Measurements from ENCODE around the gene CTRB2. TPM values are rescaled to one million over a fixed set of nuclear protein-coding genes. Genes with fewer than 3 reads are reported as not detected.
"Not testable (repeated sequence)": the region's sequence is repeated elsewhere in the genome, so short reads cannot be mapped to it uniquely, and the experiment has no call there.

The CTRB2 gene
- total RNA-seq, 1 donor from 2014 or later: not detected

DNA sequence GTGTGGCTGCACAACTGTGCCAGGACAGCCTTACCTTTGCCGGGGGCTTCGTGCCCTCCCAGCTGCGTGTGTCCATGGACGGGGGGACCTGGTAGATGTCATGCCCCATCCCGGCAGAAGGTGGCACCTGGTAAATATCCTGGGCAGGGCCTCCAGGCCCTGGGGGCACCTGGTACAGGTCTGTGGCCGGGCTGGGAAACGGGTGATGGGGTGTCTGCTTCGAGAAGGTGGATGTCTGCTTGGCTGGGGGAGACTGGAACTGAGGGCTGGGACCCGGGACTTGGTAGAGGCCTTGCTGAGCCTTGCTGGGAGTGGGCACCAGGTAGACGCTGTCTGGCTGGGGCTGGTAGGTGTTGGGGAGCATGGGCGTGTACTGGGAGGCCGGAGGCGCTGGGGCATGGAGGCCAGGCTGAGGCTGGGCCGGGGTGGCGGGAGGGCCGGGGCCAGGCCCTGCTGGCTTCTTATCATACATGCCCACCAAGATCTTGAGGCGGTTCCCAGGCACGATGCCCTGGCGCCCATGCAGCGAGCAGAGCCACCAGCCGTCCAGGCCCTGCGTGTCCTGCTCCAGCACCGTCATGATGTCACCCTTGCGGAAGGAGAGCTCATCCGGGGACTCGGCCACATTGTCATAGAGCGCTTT, 35.6 kb upstream of the CTRB2 start:
- not testable (repeated sequence) for DNase-seq

DNA sequence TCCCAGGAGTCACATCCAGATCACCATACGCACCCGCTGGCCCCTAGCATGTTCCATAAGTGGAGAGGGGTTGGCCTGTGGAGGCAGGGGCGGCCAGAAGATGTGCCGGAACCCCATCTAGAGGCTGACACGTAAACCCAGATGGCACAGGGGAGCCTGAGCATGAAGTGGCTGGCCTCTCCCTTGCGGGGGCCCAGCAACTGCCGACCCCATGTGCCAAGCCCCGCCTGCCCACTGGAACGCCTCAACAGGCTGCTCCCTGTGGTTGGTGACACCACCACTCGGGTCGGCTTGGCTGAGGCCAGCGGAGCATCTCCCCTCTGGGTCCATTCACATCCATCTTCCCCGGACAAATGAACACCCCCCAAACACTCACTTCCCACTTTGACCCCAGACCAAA, 35.0 kb upstream of the CTRB2 start:
- no peak for DNase-seq

DNA sequence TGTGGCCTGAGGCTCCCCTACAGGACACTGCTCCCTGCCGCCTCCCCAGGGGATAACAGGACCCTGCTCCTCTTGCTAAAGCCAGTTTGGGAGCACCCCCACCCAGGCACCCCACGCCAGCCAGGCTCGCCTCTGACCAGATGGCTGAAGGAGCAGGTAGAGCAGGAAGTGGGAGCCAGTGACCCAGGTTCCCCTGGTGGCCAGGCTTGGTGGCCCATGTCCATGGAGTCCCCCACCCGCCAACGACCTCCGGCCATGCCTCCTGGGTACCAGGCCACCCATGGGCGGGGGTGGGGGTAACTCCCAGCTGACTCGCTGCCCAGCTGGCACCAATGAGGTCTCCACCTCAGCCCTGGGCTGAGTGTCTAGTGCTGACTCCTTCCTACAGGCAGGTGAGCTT, 34.5 kb upstream of the CTRB2 start:
- no peak for DNase-seq

DNA sequence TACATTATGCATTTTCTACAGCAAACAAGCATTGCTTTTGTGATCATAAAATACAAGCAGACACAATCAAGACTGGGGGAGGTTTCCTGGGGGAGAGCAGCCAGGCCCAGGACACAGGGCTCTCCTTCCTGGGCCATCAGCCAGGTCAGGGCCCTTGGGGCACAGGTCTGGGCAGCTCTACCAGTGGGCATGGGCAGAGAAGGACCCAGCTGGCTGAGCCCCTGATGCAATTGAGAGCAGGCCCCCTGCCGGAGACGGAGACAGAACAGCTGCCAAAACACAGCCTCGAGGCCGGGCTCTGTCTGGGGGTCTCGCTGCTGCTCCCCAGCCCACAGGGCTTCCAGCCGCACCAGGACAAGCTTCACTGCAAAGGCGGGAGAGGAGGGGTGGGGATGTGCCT, 33.7 kb upstream of the CTRB2 start:
- not testable (repeated sequence) for DNase-seq

DNA sequence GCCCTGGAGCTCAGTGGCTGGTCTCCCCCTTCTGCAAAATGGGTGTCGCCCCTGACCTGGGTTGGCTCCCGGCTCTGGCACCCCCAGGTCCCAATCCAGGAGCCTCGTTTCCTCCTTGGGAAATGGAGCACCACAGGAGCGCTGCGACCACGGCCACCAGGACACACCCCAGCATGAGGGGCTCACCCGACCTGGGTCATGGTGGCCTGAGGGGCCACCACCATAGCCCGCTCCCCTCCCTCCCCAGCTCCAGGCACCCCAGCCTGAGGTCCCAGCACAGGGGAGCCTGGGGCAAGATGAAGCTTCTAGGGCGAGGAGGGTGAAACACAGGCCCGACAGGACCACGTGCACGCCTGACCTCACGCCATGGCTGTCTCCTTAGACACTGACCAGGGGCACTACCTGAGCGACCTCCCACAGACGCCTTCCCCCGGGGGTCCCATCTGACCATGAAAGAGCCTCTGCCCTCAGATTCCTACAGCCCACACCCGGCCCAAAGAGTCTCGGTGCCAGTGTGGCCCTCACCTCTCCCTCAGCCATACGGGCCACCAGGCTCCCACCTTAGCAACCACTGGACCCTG, 32.7 kb upstream of the CTRB2 start:
- DNase-seq: no peak

DNA sequence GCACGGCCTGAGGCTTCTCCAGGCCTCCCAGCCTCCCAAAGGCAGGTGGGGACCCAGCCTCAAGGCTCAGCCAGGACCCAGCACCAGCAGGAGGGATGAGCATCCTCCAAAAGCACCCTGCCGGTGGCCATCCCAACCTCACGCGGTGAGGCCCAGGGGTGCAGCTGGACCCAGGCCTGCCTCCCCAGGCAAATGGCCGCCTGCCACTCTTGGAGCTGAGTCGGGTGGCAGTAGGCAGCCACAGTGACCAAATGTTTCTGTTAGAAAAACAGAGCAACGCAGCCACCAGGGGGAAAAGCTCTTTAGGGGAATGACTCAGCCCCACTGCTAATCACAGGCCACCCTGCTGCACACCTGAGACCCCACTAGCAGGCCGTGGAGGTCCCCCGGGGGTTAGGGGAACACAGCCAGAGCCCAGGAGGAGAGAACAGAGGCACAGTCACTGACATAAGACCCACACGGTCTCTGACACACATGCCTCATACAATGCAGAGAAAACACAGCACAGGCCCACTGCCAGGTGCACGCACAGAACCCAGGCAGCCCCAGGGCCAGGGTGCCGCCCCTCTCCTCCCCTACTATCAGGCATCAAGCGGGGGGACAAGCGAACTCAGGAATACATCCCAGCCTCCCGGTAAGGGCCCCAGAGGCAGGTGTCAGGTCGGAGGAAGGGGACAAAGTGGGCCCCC, 32.0 kb upstream of the CTRB2 start:
- peak; percentile 83 for DNase-seq

DNA sequence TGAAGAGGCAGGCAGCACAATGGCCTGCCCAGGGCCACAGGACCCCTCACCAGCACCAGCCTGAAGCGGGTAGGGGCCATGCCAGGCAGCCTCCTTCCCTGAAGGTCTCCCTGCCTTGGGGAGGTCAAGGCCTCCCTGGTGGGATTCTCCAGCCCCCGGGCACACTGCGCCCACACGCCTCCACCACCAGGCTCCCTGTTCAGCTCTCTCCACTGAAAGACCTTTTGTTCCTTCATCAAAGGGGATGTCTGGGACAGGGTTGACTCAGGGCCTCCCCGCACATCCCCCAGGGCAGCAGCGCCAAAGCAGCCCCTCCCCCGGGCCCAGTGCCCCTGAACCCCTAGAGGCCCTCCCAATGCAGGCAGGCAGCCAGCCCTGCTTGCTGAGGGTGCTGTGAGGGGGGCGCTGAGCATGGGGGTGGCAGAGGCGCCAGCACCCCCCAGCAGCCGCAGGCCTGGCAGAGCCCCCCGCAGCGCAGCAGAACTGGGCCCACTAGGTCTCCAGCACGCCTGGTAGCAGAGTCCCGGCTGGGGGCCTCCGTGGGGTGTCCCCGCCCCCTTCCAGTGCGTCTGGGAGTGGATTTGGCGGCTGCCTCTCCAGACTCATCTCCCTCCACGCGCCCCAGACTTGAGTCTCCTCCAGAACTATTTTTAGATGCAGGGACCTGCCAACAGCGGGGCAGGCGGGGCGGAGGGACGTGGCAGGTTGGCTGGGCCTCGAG, 31.3 kb upstream of the CTRB2 start:
- peak; percentile 83 for DNase-seq

DNA sequence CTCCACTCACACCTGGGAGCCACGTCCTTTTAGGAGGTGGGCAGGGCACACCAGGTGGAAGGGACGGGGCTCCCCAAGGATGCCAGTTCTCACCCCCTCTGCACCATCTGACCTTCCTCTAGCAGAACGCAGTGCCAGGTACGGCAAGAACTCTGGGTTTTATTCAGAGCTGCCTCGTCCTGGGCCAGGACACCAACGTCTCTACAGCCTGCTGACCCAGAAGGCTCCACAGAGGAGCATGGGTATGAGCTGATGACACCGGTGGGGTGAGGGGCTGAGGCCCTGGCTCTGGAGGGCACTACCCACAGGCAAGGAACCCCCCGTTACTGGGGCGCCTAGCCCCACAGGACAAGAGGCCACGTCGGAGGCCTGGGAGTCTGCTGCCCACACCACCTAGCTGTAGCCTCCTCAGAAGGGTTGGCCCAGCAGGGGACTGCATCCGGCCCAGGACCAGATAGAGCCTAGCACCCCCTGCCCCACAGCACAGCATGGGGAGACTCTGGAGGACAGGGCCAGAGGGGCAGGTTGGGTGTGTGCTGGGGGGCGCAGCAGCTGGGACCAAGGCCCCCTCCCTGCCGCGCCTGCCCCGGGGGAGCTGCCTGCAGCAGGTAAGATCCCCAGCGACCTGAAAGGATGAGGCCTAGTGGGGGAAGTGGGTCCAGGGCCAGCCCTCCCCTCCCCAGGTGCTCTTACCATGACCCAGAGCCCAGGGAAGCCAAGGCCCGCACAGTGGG, 30.6 kb upstream of the CTRB2 start:
- DNase-seq: no peak

DNA sequence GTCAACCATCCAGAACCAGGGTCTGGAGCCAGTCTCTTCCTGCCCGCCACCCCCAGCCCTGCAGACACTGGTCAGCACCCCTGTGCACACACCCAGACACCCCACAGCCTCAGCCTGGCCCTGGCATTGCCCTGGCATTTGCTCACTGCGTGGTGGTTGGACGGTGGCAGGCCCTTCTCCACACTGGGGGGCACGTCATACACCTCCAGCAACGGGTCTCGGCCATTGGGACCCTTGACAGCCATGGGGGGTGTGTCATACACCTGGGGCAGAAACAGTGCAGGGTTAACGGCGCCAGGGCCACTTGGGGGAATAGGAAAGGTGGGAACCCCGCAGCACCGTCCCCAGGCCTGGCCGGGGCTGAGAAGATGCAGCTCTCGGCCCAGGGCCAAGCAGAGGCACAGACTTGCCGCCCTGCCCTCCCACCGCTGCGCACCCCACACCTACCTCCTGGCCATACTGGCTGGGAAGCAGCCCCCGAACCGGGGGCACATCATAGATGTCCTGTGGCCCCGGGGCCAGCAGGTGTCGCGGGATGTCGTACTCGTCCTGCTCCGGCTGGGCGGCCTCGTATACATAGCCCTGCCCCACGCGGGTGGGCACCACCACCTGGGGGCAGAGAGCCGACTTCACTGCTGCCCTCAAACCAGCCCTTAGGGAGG, 29.9 kb upstream of the CTRB2 start:
- DNase-seq: no peak

DNA sequence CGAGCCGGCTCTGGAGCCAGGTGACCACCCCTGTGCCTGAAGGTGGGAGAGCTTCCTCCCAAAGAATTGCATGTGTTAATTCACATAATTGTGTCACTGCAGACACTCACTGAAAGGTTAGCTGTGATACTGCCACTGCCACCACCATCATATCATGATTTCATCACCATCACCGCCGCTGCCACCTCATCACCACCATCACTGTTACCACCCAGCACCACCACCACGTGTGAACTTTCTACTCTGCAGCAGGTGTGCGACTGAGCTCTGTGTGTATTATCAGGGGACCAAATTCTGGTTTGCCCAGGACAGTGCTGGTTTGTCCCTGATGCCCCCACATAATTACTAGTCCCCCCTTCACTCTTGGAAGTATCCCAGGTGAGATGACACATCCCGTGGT, 29.3 kb upstream of the CTRB2 start:
- no peak for DNase-seq

DNA sequence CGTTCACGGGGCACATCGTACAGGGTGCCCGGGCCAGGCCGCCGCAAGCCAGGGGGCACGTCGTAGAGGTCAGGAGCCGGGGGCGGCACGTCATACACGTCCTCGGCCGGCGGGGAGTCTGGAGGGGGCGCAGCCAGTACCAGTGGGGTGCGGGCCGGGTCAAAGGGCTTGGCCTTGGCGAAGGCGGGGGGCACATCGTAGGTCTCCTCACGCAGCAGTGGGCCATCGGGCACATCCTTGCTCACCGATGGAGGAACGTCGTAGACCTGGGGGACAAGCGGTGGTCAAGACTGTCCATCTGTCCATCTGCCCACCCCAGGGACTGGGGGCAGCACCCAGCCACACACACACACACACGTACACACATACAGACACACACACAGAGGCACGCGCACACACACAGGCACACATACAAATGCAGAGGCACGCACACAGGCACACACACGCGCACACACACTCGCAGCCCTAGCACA, 28.8 kb upstream of the CTRB2 start:
- DNase-seq: no peak

DNA sequence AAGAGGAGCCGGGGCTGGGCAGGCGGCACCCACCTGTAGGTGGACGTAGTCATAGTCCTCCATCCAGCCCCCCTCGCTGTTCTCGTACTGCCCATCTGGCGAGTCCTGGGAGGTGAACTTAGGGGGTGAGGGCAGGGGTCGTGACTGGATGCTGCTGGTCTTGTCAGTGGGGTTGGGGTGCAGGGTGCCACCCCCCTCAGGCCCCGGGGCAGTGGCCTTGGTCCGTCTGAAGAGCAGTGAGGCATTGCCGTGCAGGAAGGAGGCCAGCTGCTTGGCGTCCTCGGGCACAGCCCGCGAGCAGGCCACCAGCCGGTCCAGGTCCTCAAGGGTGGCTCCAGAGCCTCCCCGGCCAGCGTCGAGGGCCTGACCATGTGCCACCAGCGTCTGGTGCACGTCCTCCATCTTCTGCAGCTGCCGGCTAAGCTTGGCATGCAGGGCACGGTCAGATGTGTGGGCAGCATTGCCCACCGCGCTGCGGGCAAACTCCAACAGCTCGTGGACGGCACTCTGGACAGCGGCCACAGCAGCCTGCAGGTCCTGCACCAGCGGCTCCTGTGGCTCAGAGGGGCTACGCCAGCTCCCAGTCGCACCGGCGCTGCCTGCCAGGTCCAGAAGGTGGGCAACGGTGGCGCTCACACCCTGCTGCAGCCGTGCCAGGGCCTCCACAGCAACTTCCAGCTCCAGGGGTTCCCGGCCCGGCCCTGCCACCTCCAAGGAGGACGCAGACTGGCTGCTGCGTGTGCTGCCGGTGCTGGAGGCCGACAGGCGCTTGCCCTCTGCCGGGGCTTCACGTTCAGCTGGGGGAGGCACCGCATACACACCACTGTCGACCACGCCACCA, 28.1 kb upstream of the CTRB2 start:
- DNase-seq: no peak

DNA sequence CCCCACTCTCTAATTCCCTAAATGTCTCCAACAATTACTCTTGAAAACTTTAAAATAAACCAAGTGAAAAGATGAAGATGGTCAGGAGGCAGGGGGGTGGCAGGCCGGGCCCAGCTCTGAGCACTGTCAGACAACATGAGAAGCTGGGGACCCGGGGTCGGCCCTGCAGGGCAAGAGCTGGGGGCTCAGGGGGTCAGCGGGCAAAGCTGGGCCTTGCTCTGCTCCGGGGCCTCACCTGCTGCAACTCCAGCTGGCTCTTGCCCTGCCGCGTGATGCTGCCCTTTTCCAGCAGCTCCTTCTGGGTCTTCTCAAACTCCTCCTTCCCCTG, 26.6 kb upstream of the CTRB2 start:
- no peak for DNase-seq

DNA sequence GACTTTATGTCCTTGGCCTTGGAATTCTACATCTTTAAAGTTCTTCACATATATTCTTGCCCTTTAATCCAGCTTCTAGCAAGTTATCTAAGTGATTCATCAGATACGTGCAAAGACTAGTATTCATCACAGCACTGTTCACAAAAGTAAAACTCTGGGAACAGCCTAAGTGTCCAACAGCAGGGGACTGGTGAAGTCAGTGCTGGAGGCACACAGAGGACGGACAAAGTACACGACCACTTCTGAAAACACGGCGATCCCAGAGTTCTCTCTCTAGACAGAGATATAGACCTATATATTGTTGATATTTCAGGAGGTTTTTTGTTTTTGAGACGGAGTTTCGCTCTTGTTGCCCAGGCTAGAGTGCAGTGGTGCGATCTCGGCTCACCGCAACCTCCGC, 24.6 kb upstream of the CTRB2 start:
- no peak for DNase-seq

DNA sequence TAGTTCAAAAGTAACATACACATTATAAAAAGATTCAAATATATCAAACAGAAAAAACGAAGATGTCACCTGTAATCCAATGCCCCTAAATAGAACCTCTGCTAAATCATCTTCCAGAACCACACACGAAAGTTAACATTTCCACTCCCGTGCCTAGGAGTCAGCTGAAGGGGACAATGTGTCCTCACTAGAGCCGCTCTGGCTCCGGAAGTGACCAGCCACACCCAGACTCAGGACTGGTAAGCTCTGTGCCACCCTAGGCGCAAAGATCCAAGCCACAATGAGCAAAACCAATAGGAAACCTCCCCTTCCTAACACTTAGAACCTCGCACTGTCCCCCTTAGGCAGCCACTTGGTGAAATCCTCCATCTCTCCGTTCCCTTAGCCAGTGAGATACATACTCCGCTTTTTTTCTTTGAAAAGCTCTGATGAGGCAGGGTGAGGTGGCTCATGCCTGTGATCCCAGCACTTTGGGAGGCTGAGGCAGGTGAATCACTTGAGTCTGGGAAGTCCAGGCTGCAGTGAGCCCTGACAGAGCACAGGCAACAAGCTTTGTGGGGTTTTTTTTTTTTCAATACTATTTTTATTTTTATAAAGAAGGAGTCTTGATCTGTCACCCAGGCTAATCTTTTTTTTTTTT, 23.6 kb upstream of the CTRB2 start:
- DNase-seq: no peak

DNA sequence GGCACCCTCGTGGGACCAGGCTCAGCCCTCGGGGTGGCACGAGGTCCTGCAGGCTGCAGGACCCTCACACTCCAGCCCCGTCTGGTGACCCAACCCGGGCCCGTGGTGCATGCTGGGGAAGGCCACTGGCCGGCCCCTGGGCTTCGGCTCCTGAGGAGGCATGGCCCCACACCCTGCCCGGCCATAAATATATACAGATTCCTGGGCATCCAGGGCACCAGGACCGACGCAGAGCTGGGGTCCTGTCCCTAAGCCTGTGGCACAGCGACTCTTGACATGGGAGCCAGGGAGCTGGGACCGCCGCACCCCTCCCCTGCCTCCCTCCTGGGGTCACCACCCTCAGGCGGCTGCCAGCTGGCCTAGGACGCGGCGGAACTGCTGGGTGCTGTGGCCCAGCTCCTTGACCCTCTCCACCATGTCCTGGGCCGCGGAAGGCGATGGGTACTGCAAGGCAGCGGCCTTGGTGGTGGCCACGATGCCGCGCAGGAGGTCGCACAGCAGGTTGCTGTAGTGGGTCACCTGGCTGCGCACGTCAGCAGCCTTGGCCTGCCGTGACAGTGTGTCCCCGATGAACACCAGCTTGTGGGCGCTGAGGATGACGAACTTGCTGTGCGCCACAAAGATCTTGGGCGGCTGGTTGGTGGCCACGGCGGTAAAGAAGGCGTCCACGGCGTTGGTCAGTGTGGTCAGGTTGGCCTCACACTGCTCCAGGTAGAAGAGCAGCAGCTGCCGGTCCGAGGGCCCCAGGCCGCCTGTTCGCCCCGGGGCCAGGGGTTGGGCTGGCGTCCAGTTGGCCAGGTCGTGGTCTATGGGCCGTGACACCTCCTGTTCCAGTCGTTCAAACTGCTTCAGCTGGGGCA, 22.4 kb upstream of the CTRB2 start:
- no peak for DNase-seq

DNA sequence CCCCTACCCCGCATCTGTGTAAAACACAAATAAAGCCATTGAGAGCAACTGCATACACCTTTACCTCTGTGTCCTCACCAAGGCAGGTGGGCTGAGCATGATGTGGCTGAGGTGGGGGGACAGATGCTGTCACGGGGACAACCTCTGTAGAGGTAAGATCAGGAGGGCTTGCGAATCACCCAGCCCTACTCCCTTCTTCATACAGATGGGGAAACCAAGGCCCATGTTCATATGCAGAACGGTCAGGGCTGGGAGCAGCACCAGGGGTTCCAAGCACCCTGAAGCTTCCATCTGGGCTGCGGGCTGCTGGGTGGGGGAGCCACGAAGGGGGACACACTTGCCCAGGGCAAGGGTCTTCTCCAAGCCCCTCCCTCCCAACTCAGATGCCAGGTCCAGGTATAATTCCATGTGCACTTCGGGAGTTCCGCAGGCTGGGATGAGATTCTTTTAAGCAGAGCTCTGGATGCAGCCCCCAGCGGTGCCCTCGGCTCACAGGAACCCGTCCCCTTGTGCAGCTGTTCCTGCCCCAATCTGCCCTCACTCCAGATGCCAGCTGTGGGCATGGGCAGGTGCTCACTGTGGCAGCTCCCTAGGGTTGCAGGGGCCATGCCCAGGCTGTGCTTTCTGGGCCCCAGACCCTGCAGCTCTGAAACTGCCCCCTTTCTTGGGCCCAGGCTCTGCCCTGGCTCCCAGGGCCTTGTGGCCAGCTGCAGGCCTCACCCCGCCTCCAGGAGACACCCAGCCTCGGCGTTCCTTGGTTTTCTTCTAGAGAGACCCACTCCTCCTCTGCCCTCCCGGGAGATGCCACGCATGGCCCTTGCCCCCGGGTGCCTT, 21.4 kb upstream of the CTRB2 start:
- no peak for DNase-seq

DNA sequence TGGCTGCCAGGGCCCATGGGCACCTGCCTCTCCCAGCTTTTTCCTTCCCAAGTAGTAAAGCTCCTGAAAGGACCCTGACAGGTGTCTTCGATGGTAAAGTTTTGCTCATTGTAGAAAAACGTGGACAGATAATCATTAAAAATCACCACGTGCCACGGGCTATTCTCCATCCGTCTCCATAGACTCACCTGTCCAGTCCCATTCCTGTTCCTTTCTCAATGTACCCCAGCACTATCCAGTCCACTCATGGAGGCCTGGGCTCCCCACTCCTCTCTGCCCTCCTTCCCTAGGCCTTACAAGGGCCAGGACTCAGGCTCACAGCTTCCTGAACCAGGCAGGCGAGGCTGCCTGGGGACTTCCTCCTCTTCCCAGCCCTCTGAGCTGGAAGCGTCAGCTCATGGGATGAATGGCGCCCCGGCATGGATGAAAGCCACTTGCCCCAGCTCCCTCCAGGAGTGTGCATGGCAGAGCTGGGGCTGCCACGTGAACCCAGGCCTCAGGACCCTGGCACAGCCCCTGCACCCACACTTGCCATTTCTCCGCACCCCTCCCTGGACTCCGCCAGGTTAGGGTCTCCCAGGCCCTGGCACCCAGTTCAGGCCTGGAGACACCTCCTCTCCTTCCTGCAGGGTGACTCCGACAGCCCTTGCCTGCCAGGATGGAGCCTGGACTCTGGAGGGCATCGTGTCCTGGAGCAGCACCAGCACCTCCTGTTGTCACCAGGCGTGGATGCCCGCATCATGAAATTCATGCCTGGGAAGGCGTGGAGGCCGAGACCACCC, 20.6 kb upstream of the CTRB2 start:
- DNase-seq: no peak

Data from occipital lobe (tissue), 2 donors.